GM18505 (cell line): ENCODE data around the gene NF2.

Source experiments
- ATAC-seq: cut with Tn5 transposase; IDR thresholded peaks from one replicate; pipeline ENCODE4 v1.9.1; 2021; ENCODE audit not compliant: unreplicated experiment
- POLR2A ChIP-seq: IDR thresholded peaks from 4 replicates; pipeline ENCODE4 v1.6.1; 2011; ENCODE audit warnings: borderline replicate concordance; ENCODE audit not compliant: insufficient read depth, insufficient read length; ENCODE audit errors: extremely low read depth

The NF2 gene

GRCh38 chr22:29642694-29643093, 39.3 kb downstream of the NF2 start:
- no peak for TF ChIP-seq POLR2A
- no peak for ATAC-seq

- no peak for ATAC-seq
- TF ChIP-seq POLR2A = no peak
Measured at GRCh38 chr22:29647954-29648737, 44.7 kb downstream of the NF2 start.

GRCh38 chr22:29650370-29650769, 46.9 kb downstream of the NF2 start:
- ATAC-seq = no peak
- TF ChIP-seq POLR2A = no peak

GRCh38 chr22:29651652-29652051, 48.2 kb downstream of the NF2 start:
- ATAC-seq = no peak
- TF ChIP-seq POLR2A = no peak

- no peak for TF ChIP-seq POLR2A
Measured at GRCh38 chr22:29654420-29654819, 51.0 kb downstream of the NF2 start.

GRCh38 chr22:29654882-29655281, 51.4 kb downstream of the NF2 start:
- ATAC-seq = no peak
- no peak for TF ChIP-seq POLR2A

More at GRCh38 chr22:29654420-29654819, 51.0 kb downstream of the NF2 start:
- ATAC-seq = no peak

- ATAC-seq = no peak
- TF ChIP-seq POLR2A = no peak
Measured at GRCh38 chr22:29658176-29658575, 54.7 kb downstream of the NF2 start.

- TF ChIP-seq POLR2A = no peak
- ATAC-seq = no peak
Measured at GRCh38 chr22:29660021-29660420, 56.6 kb downstream of the NF2 start.

GRCh38 chr22:29661336-29661735, 57.9 kb downstream of the NF2 start:
- TF ChIP-seq POLR2A = no peak
- no peak for ATAC-seq

GRCh38 chr22:29663180-29663821, 59.9 kb downstream of the NF2 start:
- no peak for TF ChIP-seq POLR2A
- no peak for ATAC-seq

GRCh38 chr22:29665486-29665885, 62.1 kb downstream of the NF2 start:
- no peak for TF ChIP-seq POLR2A
- no peak for ATAC-seq

- ATAC-seq = no peak
- no peak for TF ChIP-seq POLR2A
Measured at GRCh38 chr22:29668673-29669072, 65.2 kb downstream of the NF2 start.

GRCh38 chr22:29670626-29671025, 67.2 kb downstream of the NF2 start:
- no peak for TF ChIP-seq POLR2A
- ATAC-seq = no peak
